NCI-H345 (cell line): ENCODE results near the gene CCDC34.
A peak's percentile ranks its signal among the peaks of the same experiment; 100 is the strongest.

Experiments
- DNase-seq: peaks from one replicate; lab custom pipeline; 2025; lab: John Stamatoyannopoulos, UW

The CCDC34 gene, protein sequence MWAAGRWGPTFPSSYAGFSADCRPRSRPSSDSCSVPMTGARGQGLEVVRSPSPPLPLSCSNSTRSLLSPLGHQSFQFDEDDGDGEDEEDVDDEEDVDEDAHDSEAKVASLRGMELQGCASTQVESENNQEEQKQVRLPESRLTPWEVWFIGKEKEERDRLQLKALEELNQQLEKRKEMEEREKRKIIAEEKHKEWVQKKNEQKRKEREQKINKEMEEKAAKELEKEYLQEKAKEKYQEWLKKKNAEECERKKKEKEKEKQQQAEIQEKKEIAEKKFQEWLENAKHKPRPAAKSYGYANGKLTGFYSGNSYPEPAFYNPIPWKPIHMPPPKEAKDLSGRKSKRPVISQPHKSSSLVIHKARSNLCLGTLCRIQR

DNA sequence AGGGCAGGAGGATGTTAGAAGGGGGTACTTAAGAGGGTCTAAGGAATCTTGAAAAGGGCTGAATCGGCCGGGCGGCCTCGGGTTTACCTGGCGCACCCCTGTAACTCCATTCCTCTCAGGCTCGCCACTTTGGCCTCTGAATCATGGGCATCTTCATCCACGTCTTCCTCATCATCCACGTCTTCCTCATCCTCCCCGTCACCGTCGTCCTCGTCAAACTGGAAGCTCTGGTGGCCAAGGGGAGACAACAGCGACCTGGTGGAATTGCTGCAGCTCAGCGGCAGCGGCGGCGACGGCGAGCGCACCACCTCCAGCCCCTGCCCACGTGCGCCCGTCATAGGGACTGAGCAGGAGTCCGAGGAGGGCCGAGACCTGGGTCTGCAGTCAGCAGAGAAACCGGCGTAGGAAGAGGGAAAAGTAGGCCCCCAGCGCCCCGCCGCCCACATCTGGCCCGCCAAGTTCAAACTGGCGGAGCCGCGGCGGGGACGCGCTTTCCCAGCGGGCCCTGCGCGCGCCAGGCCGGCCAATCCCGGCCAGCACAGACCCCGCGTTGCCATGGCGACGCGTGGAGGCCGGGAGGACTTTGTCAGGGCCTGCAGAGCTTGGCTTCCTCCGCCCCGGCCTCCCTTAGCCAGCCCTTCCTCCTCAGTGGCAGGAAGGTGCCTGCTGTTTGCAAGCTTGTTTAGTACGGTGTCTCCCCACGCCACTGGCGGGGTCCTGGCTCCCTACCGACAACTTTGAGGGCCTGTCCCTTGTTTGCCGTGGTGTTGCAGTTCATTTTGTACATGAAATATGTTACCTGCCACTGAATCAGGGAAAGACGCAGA, at the start of gene CCDC34:
TSS of gene CCDC34 (minus strand) at position 467 of the 827 bp plus-strand sequence. CDS start at position 446, 21 bp downstream.
- peak; percentile 97 for DNase-seq

DNA sequence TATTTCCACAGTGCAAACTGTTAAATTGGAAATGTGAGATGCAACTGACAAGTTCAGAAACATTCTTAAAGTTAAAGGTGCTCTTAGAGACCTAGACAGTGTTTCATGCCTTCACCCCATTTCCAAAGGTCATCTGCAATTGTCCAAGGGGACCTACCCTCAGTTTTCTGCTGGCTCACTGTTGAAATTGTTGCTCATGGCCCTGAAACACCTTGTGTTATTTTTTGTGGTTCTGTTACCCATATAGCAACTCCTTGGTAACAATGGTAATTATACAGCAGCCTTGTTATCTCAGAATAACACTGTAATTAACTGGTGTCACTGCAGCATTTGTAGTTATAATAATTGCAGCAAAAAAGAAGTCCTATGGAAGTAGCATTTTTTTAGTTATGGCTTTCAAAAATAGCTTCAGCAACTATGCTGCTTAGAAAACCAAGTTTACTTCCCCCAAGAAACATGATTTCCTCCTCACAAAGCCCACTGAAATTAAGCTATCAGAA, 49.2 kb upstream of the CCDC34 start:
- DNase-seq, result no peak

DNA sequence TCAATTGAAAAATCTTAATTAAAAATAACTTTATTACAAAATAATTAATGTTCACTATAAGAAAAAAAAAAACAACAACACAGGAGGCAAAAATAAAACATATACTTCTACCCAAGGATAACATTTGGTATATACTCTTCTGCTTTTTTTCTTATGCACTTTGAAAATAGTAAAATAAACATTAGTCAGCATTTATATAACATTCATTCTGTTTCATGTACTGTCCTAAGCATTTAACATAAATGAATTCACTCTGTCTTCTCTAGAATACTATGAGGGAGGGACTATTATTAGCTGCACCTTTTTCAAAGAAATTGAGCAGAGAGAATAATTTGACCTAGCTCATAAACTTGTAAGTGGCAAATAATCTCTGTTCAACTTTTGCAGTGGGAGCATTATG, 48.3 kb upstream of the CCDC34 start:
- DNase-seq, result no peak

DNA sequence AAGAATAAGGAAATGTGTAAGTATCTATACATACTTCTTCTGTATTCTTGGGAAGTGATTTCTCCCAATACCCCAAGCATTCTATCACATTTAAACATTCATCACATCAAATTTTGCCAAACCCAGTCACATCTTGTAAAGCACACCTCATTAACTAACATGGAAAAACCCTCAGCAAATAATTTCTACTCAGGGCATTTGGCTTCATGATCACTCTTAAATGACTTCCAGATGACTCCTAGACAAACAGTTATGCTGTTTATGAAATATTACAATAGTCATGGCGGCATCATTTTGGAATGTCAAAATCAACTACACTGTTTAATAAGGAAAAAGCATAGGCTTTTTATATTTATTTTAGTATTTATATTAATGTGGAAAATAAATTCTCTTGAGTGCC, 47.3 kb upstream of the CCDC34 start:
- no peak for DNase-seq

DNA sequence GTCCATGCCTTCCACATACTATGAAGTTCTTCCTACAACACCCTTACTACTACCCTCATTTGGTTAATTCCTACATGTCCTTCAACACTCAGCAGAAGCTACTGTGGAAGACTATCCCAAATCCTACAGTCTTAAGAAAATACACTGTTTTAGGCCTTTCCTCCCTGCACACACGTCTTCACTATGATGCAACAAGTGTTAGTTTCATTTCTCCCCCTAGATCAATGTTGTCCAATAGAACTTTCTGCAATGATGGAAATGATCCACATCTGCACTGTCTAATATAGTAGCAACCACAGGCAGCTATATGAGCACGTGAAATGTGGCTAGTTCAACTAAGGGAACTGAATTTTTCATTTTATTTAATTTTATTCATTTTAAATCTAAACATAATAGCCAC, 46.7 kb upstream of the CCDC34 start:
- DNase-seq, result no peak

DNA sequence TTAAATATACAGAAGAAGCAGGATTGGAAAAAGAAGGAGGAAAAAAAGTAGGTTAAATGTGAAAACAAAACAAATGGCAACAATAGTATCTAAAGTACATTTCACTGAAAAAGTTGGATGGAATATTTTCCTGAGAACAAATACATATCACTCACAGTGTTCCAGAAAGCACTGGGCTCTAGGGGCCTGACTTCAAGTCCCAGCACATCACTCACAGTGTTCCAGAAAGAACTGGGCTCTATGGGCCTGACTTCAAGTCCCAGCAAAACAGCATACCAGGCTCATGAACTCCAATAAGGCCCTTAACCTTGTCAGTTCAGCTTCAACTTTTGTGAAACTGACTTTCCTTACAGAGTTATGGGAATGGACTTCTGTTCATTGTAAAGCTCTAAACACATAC, 46.0 kb upstream of the CCDC34 start:
- no peak for DNase-seq

DNA sequence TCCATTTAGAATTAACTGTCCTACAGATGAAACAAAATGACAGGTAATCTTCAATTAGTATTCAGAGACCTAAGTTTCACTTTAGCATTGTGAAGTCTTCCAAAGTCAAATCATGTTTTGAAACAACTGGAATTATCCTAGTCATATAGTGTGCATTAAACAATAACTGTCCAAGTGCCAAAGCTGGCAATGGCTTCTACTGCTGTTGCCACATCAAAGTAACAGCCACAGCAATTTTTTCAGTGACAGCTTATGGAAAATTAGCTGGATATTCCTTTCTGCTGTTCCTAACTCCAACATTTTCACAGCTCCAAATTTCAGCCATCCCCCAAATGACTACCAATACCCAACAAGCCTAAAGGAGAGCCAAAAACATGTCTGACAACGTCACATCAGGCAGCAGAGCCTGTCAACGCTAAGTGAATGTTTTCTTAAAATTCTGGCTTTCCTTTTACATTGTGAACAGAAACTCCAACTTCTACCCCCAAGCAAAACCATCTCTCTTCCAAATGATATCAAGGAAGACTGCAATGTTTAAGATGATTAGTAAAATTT, 45.3 kb upstream of the CCDC34 start:
- DNase-seq, result no peak

DNA sequence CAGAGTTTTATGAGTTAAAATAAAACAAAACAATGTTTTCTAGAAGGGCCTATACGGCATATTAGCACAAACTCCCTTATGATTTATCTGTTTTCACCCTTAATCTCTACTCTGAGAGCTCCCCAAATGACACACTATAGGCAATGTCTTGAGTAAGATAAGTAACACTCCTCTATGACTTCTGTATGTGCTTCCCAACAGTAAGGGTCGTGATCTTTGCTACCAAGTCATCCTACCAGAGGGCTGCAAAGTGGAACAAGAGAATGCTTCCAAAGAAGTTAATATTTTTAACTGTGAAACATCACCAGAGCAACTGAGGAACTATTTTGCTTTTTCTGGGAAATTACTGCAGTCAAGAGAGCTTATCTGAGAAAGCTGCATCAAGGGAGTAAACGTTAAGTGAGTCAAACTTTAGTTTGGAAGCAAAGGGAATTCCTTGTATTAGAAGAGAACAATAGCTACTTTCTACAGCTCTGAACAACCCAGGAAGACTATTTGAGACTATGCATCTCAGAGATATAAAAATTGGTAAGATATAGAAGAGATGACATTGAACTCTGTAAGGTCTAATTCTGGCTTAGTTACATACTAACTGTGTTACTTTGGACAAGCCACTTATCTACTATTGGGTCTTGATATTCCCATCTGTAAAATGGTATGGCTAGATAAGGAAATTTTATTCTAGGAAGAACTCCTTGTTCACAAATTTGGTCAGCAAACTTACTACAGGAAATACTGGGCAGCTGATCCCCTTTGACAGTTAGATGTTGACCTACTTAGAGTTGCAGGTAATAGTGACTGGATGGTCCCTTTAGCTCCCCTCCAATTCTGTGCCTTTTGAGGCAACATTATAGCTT, 43.7 kb upstream of the CCDC34 start:
- DNase-seq, result no peak

DNA sequence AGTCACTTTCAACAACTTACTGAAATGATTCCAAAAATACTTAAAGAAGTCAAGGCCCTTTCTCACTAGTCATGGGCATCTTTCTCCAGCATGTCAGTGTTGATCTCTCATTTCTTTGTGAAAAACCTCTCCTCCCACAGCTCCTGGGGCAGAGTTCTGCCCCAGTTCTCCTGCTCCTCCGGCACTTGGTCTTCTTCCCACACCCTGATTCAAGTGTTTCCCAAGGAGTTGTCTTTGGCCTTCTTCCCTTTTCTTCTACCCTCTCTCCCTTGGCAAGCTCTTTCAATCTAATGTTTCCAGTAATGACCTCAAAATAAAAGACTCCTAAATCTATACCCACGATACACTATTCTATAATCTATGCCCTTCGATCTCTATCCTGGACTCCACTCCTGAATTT, 42.1 kb upstream of the CCDC34 start:
- DNase-seq, result no peak

DNA sequence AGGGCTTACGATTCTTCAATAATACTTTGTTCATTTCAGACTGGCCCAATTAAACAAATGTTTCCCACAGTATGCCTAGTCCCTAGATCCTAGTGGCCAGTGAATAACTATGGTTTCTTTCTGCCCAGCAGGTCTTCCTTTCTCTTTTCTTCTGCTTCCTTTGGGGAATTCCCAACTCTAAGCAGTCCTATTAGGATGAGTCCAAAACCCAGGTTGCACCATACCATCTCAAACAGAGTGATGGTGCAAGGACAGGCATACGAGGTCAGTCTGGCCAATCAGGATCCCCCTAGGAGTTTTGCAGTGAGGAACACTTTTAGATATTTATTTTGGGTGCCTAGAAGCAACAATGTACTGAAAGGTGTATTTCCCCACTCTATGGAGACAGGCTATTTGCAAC, 41.4 kb upstream of the CCDC34 start:
- no peak for DNase-seq

DNA sequence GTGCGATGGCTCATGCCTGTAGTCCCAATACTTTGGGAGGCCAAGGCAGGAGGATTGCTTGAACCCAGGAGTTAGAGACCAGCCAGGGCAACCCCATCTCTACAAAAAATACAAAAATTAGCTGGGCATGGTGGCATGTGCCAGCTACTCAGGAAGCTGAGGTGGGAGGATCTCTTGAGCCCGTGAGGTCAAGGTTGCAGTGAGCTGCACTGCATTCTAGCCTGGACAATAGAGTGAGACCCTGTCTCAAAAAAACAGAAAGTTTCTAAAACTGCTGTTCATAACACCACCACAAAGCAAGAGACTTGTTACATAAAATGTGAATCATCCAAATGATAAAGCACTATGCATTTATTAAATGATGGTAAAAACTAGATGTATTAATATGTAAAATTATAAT, 40.2 kb upstream of the CCDC34 start:
- DNase-seq, result no peak

DNA sequence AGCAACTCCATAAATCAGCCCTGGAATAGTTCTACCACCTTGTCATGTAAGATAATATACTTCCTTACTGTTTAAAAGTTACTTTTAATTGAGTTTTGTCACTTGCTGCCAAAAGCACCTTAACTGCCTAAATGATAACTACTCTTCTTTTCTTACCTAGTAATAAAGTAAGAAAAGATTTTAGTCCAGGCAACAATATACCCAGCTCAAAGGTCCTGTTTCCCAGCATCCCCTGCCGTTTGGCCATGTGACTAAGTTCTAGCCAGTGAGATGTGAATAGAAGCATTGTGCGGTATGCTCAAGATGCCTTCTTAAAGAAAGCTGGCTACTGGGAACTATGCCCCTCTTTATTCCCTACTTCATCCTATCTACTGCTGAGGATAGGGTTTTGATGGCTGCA, 39.4 kb upstream of the CCDC34 start:
- no peak for DNase-seq

DNA sequence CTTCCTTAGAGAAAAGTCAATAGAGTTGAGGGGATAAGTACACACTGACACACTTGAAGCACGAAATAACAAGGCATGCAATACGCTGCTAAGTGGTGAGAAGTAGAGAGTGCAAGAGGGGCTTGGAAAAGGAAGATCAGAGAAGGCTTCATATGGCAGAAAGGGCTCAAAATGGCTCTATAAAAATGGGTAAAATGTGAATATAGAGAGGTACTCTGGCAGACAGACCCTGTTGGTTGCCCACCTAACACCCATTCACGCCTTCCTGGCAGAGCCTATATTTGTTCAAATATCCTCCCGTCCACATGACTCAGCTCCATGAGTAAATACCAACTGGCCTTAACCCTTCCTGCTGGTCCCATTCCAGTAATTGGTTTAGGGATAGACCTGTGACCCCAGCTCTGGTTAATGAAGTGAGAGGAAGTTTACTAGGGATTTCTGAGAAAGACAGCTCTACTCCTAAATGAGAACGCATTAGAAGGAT, 38.9 kb upstream of the CCDC34 start:
- DNase-seq, result no peak

DNA sequence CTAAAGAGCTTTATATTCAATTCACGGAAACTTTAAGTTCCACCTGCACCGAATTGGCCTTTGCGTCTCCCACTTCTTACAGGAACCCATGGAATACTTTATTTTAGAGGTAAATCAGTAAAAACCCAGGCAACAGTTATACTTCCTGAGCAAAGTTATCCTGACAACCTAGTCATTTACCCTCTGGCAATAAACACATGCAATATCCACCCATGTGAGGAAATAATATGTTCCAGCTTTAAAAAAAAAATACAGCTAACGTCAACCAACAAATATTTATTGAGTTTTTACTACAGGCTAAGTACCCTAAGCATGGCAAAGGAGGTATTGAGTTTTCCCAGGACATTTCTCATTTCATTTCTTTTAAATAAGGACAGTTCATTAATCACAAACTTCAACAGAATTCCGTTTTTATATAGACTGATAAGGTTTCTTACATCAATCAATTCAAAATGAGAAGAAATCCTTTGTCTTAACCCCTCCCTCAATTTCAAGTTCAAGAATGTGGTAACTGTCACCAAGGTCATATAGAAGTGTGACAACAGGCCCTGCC, 38.3 kb upstream of the CCDC34 start:
- no peak for DNase-seq

DNA sequence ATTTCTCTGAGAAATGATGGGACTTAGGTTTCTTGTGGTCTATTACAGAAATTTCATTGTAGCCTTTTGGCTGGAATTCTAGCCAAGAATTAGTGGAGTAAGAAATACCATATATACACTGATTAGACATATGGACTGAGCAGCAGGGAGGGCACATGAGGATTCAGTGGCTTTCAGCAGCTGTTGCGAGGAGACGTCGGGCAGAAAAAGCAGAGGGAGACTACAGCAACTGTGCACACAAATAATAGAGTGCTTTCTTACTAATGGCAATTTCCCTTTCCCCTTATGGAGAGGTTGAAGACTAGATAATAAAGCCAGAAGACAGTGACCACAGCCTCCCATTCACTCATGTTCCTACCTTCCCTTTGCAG, 35.4 kb upstream of the CCDC34 start:
- no peak for DNase-seq

DNA sequence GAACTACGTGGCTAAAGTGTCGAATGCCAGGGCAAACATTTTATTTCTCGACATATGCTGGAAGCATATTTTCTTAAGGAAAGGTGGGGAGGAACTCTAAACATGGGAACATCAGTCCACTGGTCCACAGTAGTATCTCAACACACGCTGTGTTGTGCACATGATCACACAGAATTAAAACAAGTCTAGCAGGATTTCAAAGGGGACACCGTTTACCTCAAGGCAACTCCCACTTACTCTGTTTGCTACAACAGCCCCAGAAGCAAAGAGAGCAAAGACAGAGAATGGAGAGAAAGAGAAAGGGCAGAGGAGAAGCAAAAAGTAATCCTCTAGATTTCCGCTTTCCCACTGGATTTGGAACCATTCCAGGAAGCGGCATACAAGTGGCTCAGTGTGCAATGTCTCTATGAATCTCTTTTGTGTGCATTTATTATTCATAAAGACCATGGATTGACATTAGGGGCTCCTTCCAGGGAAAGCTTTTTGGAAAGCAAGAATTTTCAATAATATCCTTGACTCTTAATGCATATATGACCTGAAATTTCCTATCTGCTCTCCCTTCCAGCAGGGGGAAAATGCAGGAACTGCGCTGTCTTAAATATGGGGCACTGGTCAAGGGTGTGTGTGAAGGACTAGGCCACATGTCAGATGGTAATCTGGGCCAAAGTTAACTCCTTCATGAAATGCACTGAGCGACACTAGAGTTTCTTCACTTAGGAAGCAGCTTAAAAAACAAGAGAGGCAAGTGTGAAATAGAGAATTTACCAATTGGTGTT, 34.8 kb upstream of the CCDC34 start:
- DNase-seq, result no peak

DNA sequence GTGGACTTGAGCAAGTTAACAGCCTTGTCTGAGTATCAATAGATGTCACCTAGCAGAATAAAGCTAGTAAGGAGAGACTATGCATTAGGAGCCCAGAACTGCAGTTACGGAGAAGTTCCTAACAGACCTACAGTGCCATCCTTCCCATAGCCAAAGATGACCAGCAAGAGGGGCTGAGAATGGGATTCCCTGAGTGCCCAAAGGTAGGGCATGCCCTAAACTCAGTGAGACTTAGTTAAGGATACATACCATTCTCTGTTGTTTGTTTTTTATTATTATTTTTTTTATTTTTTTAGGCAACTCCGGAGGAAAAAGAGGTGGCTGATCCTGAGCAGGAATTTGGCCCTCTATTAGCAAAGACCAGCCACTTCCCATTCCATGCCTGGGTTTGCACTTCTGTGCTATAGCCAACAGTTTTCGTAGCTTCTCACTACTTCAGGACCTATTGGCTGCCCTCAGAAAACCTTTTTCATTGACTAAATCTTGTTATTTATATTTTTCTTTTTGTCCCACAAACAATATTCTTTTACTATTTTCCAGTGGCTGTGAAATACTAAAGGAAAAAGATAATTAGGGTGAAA, 33.3 kb upstream of the CCDC34 start:
- DNase-seq, result no peak

DNA sequence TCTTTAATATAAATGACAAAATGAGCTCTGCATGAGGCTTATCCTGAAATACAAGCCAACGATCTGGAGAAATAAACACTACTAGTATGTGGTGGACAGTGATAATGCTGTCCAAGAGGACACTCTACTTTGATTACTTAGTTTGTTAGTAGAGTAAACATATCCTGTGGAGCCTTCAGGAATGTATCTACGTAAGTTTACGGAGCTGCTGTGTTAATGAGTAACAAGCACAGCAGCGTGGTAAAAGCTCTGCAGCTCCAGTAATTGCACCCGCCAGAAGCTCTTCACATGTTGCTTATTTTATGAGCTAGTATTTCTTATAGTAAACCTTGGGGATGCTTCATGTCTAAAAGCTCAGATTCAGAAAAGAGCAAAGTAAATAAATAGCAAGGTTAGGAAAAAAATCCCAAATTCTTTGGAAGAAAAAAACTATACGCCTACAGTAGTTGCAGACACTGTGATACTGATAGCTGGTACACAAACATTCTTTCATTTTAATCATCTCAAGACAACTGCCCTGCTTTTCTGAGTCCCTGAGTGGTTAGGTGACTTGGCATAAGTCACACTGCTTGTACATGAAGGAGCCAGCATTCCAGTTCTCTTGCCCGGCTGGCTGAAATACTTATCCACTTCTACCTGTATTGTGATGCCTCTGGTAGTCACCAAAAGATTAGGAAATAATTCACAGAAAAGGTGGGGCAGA, 32.7 kb upstream of the CCDC34 start:
- peak; percentile 30 for DNase-seq

DNA sequence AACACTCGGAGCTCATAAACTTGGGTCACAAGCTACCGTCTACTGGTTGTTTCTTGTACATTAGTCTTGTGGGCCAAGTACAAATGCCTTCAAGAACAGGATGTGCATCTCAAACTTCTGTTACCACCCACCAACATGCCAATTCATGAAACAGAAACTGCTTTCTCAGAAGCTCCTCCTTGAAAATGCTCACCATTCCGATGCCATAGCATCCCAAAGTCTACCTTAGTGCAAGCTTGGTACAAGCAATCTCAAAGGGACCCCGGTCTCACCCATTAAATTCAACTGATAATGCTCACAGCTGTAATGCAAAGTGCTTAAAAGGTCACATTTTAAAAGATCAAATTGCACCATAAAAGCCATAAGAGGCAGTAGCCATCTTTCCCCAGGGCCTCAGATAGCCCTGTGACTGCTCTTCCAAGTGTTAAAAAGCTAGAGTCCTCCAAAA, 31.8 kb upstream of the CCDC34 start:
- DNase-seq, result no peak
